Measurements from ENCODE around the gene TCERG1L. TPM values are rescaled to one million over a fixed set of nuclear protein-coding genes. Genes with fewer than 3 reads are reported as not detected.

TCERG1L gene
- total RNA-seq, 4 donors from 2014 or later, result 0.41 TPM; not detected in 3

- Histone ChIP-seq H3K9me3 (no peaks in the 10 kb centered on the region), H3K36me3 (no peaks in the 10 kb centered on the region), H3K4me1 (no peaks in the 10 kb centered on the region), H3K27ac (no peak overlapping the region), H3K27me3 (no peaks in the 10 kb centered on the region), H3K4me3 (no peak overlapping the region)
- no peak for DNase-seq
- intact Hi-C loops (cut with DNase I; ENCODE audit: low total_unique reads), result no loop called here
- TF ChIP-seq POLR2A (IDR thresholded peaks at IDR 0.05), result no peak
Measured at GRCh38 chr10:131254859-131255252, 56.7 kb downstream of the TCERG1L start.

GRCh38 chr10:131253931-131254858 is 57.3 kb downstream of the TCERG1L start:
- DNase-seq, result no peak
- H3K4me1 ChIP-seq, result no peaks in the 10 kb centered on the region
- TF ChIP-seq CTCF (IDR thresholded peaks at IDR 0.05) (no peak), POLR2A (IDR thresholded peaks at IDR 0.05) (no peak)
- no peak overlapping the region for H3K4me3 ChIP-seq
- H3K27ac ChIP-seq, result no peak overlapping the region
- no peaks in the 10 kb centered on the region for H3K36me3 ChIP-seq
- no peaks in the 10 kb centered on the region for H3K27me3 ChIP-seq
- intact Hi-C loops (cut with DNase I; ENCODE audit: low total_unique reads), result no loop called here
- no peaks in the 10 kb centered on the region for H3K9me3 ChIP-seq

GRCh38 chr10:131252567-131253276 is 58.8 kb downstream of the TCERG1L start:
- no peak for DNase-seq
- Histone ChIP-seq H3K9me3 (no peaks in the 10 kb centered on the region), H3K36me3 (no peaks in the 10 kb centered on the region), H3K4me1 (no peaks in the 10 kb centered on the region), H3K27ac (no peak overlapping the region), H3K4me3 (no peak overlapping the region), H3K27me3 (no peaks in the 10 kb centered on the region)
- TF ChIP-seq POLR2A (IDR thresholded peaks at IDR 0.05) (no peak), CTCF (IDR thresholded peaks at IDR 0.05) (no peak)
- intact Hi-C loops (cut with DNase I; ENCODE audit: low total_unique reads), result no loop called here

- intact Hi-C loops (cut with DNase I; ENCODE audit: low total_unique reads), result no loop called here
- H3K36me3 ChIP-seq, result no peaks in the 10 kb centered on the region
- no peaks in the 10 kb centered on the region for H3K4me1 ChIP-seq
- no peaks in the 10 kb centered on the region for H3K9me3 ChIP-seq
- TF ChIP-seq CTCF (IDR thresholded peaks at IDR 0.05) (no peak), POLR2A (IDR thresholded peaks at IDR 0.05) (no peak)
- DNase-seq, result no peak
- H3K27me3 ChIP-seq, result no peaks in the 10 kb centered on the region
- H3K27ac ChIP-seq, result no peak overlapping the region
- no peak overlapping the region for H3K4me3 ChIP-seq
Measured at GRCh38 chr10:131251146-131251541, 60.4 kb downstream of the TCERG1L start.

- Histone ChIP-seq H3K27ac (no peak overlapping the region), H3K4me3 (no peak overlapping the region), H3K4me1 (no peaks in the 10 kb centered on the region), H3K9me3 (no peaks in the 10 kb centered on the region), H3K36me3 (no peaks in the 10 kb centered on the region), H3K27me3 (no peaks in the 10 kb centered on the region)
- intact Hi-C loops (cut with DNase I; ENCODE audit: low total_unique reads), result no loop called here
- TF ChIP-seq CTCF (IDR thresholded peaks at IDR 0.05) (no peak), POLR2A (IDR thresholded peaks at IDR 0.05) (no peak)
- no peak for DNase-seq
Measured at GRCh38 chr10:131250454-131251145, 60.9 kb downstream of the TCERG1L start.
